GM15510 (cell line): ENCODE results near the gene GTF2A1.

ENCODE experiments used
- POLR2A ChIP-seq: IDR thresholded peaks from 3 replicates; pipeline ENCODE4 v1.6.1; 2011; ENCODE audit warnings: borderline replicate concordance; ENCODE audit not compliant: insufficient read length; ENCODE audit errors: extremely low read depth

The GTF2A1 gene

GRCh38 chr14:81243499-81243898 lies 22.7 kb upstream of the GTF2A1 start:
- no peak for TF ChIP-seq POLR2A

GRCh38 chr14:81236138-81236537 lies 15.4 kb upstream of the GTF2A1 start:
- TF ChIP-seq POLR2A, result no peak

- no peak for TF ChIP-seq POLR2A
Observed at GRCh38 chr14:81235096-81235495, 14.3 kb upstream of the GTF2A1 start.

GRCh38 chr14:81234278-81234677 lies 13.5 kb upstream of the GTF2A1 start:
- TF ChIP-seq POLR2A, result no peak

- no peak for TF ChIP-seq POLR2A
Observed at GRCh38 chr14:81233615-81234014, 12.9 kb upstream of the GTF2A1 start.

GRCh38 chr14:81231540-81231939 lies 10.8 kb upstream of the GTF2A1 start:
- no peak for TF ChIP-seq POLR2A

- no peak for TF ChIP-seq POLR2A
Observed at GRCh38 chr14:81224222-81224621, 3.5 kb upstream of the GTF2A1 start.

GRCh38 chr14:81222691-81223090 lies 1.9 kb upstream of the GTF2A1 start:
- no peak for TF ChIP-seq POLR2A

GRCh38 chr14:81222126-81222525 lies 1.4 kb upstream of the GTF2A1 start:
- no peak for TF ChIP-seq POLR2A

- TF ChIP-seq POLR2A, result no peak
Observed at GRCh38 chr14:81221579-81222102, 882 bp upstream of the GTF2A1 start.

GRCh38 chr14:81220580-81220829 lies 254 bp downstream of the GTF2A1 start:
- TF ChIP-seq POLR2A, result no peak

GRCh38 chr14:81219759-81220579 lies 790 bp downstream of the GTF2A1 start:
- TF ChIP-seq POLR2A, result no peak

GRCh38 chr14:81219210-81219758 lies 1.5 kb downstream of the GTF2A1 start:
- TF ChIP-seq POLR2A, result peak; percentile 97

- TF ChIP-seq POLR2A, result no peak
Observed at GRCh38 chr14:81211844-81212243, 8.9 kb downstream of the GTF2A1 start.

GRCh38 chr14:81209167-81209836 lies 11.5 kb downstream of the GTF2A1 start:
- no peak for TF ChIP-seq POLR2A

- TF ChIP-seq POLR2A, result no peak
Observed at GRCh38 chr14:81208489-81208888, 12.3 kb downstream of the GTF2A1 start.

- no peak for TF ChIP-seq POLR2A
Observed at GRCh38 chr14:81206115-81206514, 14.6 kb downstream of the GTF2A1 start.

GRCh38 chr14:81205639-81206038 lies 15.1 kb downstream of the GTF2A1 start:
- no peak for TF ChIP-seq POLR2A
